ENCODE measurements around the gene SLC39A5.

The SLC39A5 gene

DNA sequence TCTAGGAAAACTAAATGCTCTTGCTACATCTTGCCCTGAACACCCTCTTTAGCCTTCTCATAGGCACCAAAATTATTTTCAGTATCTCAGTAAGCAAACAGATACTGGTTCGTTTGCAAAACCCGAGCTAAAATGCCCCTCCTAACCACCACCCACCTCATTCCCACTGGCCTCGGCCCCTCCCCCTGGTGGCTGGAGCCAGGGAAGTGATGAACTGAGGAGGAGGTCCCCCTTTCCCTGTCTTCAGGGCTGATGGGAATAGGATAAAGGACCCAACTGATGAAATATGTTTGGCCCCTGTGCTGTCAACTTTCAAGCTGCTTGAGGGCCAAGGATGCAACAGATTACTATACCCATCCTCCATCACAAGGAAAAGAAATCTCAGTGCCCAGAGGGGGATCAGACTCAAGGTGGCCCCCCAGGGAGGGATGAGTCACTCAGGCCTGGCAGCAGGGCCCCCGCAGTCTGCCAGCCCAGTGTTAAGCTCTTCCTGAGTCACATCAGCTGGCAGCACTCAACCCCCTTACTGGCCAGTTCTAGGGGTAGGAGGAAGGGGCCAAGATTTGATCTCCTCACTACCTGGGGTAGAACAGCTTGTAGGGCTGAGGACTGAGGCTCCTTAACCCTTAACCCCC, 26.6 kb downstream of the SLC39A5 start:
- no peak overlapping the region for H3K4me3 ChIP-seq (ENCODE audit: low read depth, low read length)
- TF ChIP-seq, protein P1, sequence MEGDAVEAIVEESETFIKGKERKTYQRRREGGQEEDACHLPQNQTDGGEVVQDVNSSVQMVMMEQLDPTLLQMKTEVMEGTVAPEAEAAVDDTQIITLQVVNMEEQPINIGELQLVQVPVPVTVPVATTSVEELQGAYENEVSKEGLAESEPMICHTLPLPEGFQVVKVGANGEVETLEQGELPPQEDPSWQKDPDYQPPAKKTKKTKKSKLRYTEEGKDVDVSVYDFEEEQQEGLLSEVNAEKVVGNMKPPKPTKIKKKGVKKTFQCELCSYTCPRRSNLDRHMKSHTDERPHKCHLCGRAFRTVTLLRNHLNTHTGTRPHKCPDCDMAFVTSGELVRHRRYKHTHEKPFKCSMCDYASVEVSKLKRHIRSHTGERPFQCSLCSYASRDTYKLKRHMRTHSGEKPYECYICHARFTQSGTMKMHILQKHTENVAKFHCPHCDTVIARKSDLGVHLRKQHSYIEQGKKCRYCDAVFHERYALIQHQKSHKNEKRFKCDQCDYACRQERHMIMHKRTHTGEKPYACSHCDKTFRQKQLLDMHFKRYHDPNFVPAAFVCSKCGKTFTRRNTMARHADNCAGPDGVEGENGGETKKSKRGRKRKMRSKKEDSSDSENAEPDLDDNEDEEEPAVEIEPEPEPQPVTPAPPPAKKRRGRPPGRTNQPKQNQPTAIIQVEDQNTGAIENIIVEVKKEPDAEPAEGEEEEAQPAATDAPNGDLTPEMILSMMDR (IDR thresholded peaks at IDR 0.05; ENCODE audit: borderline replicate concordance, insufficient read depth, low read depth, low read length): 0 out of 2 replicates have a peak, but pooled peaks have one; percentile 3

DNA sequence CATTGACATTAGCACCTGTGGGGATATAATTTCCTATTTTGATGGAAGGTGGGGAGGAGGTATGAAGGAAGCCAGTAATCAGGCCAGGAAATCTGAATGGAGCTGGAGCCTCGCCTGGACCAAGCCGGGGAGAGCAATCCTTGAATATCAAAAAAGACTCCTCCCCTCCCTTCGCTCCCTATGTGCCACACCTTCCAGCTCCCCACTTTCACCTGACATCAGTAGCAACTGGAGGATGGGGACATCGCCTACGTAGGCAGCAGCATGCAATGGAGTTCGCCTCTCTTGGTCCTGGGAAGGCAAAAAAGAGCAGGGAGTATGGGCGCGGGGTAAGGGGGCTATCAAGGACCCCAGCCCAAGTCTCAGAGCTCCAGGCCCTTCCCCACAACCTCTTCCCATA, 27.2 kb downstream of the SLC39A5 start:
- TF ChIP-seq, protein P1 (IDR thresholded peaks at IDR 0.05; ENCODE audit: borderline replicate concordance, insufficient read depth, low read depth, low read length): no peak
- peak overlapping the region; percentile 84 for H3K4me3 ChIP-seq (ENCODE audit: low read depth, low read length)

DNA sequence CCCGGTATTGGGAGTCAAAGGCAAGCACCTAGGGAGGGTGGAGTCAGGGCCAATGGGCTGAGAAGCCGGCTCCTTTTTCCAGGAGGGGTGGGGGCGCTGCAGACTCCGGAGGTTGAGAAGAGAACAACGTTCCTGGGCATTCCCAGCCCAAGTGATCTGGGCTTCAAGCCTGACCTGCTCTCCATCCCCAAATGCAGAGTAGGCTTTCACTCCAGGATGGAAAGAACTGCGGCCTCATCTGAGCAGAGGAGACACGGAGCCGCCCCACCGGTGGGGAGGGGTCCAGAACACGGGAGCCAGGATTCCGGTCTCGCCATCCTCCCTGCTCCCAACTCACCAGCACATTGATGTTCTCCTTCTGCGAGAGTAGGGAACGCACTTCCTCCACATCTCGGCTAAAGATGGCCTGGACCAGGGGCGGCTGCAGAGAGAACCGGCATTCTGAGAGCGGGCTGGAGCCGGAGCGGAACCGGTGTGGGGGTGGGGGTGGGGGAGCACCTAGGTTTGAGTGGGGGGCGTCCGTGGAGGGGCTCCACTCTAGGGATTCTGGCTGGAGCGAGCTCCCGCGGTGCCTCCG, 27.7 kb downstream of the SLC39A5 start:
- TF ChIP-seq, protein P1 (IDR thresholded peaks at IDR 0.05; ENCODE audit: borderline replicate concordance, insufficient read depth, low read depth, low read length): no peak
- H3K4me3 ChIP-seq (ENCODE audit: low read depth, low read length): peak overlapping the region; percentile 84

DNA sequence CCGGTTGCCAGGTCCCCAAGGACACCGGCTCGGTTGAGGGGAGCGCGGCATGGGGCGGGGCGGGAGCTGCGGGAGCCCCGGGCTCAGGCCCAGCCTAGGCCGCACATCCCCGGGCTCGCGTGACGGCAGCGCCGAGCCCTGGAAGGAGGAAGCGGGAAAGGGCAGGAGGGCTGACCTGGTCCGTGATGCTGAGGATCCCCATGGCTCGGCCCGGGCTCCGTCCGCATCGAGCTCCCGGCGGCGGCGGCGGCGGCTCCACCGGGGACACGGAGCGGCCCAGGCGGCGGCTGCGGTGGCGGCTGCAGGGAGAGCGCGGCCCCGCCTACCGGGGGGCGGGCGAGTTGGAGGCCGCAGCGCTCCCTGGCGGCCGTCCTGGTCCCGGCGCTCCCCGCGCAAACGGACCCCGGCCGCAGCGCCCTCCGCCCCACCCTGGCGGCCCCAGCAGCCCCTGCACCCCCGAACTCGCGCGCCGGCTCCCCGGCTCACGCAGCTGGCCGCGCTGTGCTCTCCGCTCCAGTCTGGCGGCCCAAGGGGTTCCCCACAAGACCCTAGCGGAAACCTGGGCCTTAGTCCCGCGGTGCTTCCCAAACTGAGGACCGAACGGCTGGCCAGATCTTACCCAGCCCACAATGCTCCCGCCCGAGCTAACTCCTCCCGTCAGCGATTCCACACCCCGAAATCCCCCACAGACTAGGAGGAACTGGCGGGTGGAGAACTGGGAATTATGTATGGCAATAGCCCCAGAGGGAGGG, 28.4 kb downstream of the SLC39A5 start, which contains the start of gene ANKRD52:
Gene ANKRD52 (minus strand): TSS at position 317 of the 752 bp plus-strand sequence. CDS start 115 bp downstream, at position 202.
- TF ChIP-seq, protein P1 (IDR thresholded peaks at IDR 0.05; ENCODE audit: borderline replicate concordance, insufficient read depth, low read depth, low read length): peak; percentile 87

DNA sequence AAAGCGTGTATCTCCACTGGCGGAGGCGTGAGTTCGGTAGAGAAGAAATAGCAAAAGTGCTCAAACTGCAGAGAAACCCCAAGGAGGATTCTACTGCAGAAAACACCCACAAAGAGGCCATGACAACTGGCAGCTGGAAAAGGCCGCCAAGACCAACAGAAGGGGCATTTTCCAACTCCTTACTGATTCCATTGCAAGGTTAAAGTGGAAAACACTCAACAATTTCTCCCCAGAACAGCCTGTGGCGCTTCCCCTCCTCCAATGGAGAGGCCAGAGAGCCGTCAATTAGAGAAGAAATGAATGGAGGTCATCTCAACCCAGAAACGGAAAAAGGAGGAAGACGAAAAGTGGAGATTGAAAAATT, 29.0 kb downstream of the SLC39A5 start:
- H3K4me3 ChIP-seq (ENCODE audit: low read depth, low read length): peak overlapping the region; percentile 70
- TF ChIP-seq, protein P1 (IDR thresholded peaks at IDR 0.05; ENCODE audit: borderline replicate concordance, insufficient read depth, low read depth, low read length): no peak

More for the DNA sequence above, 28.4 kb downstream of the SLC39A5 start, which contains the start of gene ANKRD52:
- H3K4me3 ChIP-seq (ENCODE audit: low read depth, low read length): peak within 1 kb of the TSS; percentile 84

DNA sequence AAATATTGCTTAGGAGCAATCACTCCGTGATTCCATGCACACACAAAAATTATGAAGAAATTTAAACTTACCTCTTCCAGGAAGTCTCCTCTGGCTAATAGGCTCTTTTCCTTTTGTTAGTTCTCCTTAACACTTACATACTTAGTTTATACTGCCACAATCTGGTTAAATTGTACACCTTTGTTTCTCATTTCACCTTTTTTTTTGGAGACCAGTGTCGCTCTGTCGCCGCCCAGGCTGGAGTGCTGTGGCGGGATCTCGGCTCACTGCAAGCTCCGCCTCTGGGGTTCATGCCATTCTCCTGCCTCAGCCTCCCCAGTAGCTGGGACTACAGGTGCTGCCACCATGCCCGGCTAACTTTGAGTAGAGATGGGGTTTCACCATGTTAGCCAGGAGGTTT, 30.5 kb downstream of the SLC39A5 start:
- TF ChIP-seq, protein P1 (IDR thresholded peaks at IDR 0.05; ENCODE audit: borderline replicate concordance, insufficient read depth, low read depth, low read length): no peak
- no peak overlapping the region for H3K4me3 ChIP-seq (ENCODE audit: low read depth, low read length)

All from GM12875 (cell line).